Measurements from ENCODE around the gene NOB1. TPM values are rescaled to one million over a fixed set of nuclear protein-coding genes. Genes with fewer than 3 reads are reported as not detected.

The NOB1 gene
- polyA plus RNA-seq, 2 of the 4 experiments (the other 2 are of a cell fraction) = 123 to 134 TPM

- DNase-seq (ENCODE audit: low read depth in 1 of 2, low spot score in 1 of 2) (no peak), FAIRE-seq (no peak), ATAC-seq (no peak)
- TF ChIP-seq USF2 (IDR thresholded peaks at IDR 0.05) = no peak
- no peak for TF ChIP-seq ZFP36 (IDR thresholded peaks at IDR 0.05; ENCODE audit: borderline replicate concordance, partially characterized antibody)
- TF ChIP-seq TP53 (CRISPR knock-in tag; IDR thresholded peaks at IDR 0.05) = no peak
- WGBS (ENCODE audit: missing lambda C conversion rate) = 87% methylated on average over 6 of the region's 6 CpGs
- Histone ChIP-seq H3K4me3 (no peak overlapping the region), H3K4me1 (no peaks in the 10 kb centered on the region), H3K4me2 (no peak overlapping the region), H3K9me3 (no peaks in the 10 kb centered on the region), H3K27ac (no peak overlapping the region)
- POLR2A ChIA-PET = no interaction called here
- CTCF ChIA-PET = interaction anchor here (0.6 to 8.4 kb wide), 3 partner anchors 12 to 1028 kb away, joined by 3 to 53 read pairs (median 4); no protein-coding TSS in a partner anchor
These were observed 29.9 kb upstream of the NOB1 start for GRCh38 chr16:69784586-69784985.

GRCh38 chr16:69781118-69781517 lies 26.4 kb upstream of the NOB1 start:
- Histone ChIP-seq H3K9me3 (peaks cover 2% of the 10 kb centered on the region; the same call in 1 of the 3 replicates), H3K4me2 (no peak overlapping the region), H3K4me3 (no peak overlapping the region), H3K27ac (no peak overlapping the region), H3K4me1 (no peaks in the 10 kb centered on the region)
- TF ChIP-seq ZSCAN20 (CRISPR knock-in tag; IDR thresholded peaks at IDR 0.05) (no peak), ZFP36 (IDR thresholded peaks at IDR 0.05; ENCODE audit: borderline replicate concordance, partially characterized antibody) (no peak), BCL3 (IDR thresholded peaks at IDR 0.05) (no peak), CTCF (IDR thresholded peaks at IDR 0.05) (no peak), POLR2A (IDR thresholded peaks at IDR 0.05; ENCODE audit: low read length) (no peak), USF2 (IDR thresholded peaks at IDR 0.05) (no peak)
- POLR2A ChIA-PET = no interaction called here
- no peak for ATAC-seq
- no peak for FAIRE-seq
- no peak for DNase-seq (ENCODE audit: low read depth in 1 of 2, low spot score in 1 of 2)
- CTCF ChIA-PET = interaction anchor here (8.4 kb wide), 1 partner anchor 15 kb away, joined by 53 read pairs; no protein-coding TSS in a partner anchor
- WGBS (ENCODE audit: missing lambda C conversion rate) = 91% methylated on average over 3 of the region's 3 CpGs

- 93% methylated on average over 2 of the region's 2 CpGs for WGBS (ENCODE audit: missing lambda C conversion rate)
- ChIA-PET CTCF (no interaction called here), POLR2A (no interaction called here)
- no peaks in the 10 kb centered on the region for H3K4me1 ChIP-seq
- no peak overlapping the region for H3K27ac ChIP-seq
- ATAC-seq (no peak), DNase-seq (ENCODE audit: low read depth in 1 of 2, low spot score in 1 of 2) (no peak), FAIRE-seq (no peak)
- H3K4me2 ChIP-seq = no peak overlapping the region
- no peak overlapping the region for H3K4me3 ChIP-seq
- H3K9me3 ChIP-seq = peaks cover 7% of the 10 kb centered on the region; the same call in 1 of the 3 replicates
- TF ChIP-seq EHMT2 (IDR thresholded peaks at IDR 0.05; ENCODE audit: low read depth) (no peak), KDM1A (IDR thresholded peaks at IDR 0.05; ENCODE audit: low read depth) (no peak), E2F6 (IDR thresholded peaks at IDR 0.05; ENCODE audit: borderline replicate concordance, low read depth) (no peak), GATA3 (IDR thresholded peaks at IDR 0.05; ENCODE audit: borderline replicate concordance) (no peak), HOXB13 (CRISPR knock-in tag; IDR thresholded peaks at IDR 0.05; ENCODE audit: low read depth) (no peak)
These were observed 25.0 kb upstream of the NOB1 start for GRCh38 chr16:69779724-69780123.

GRCh38 chr16:69775563-69775962 lies 20.8 kb upstream of the NOB1 start:
- ATAC-seq (no peak), FAIRE-seq (no peak), DNase-seq (ENCODE audit: low read depth in 1 of 2, low spot score in 1 of 2) (no peak)
- no peak overlapping the region for H3K4me3 ChIP-seq
- H3K4me1 ChIP-seq = 0 out of 3 replicates have a peak, but pooled peaks cover 3% of the 10 kb centered on the region
- H3K9me3 ChIP-seq = peaks cover 7% of the 10 kb centered on the region; the same call in 1 of the 3 replicates
- no peak overlapping the region for H3K27ac ChIP-seq
- CTCF ChIA-PET = interaction anchor here (1.1 kb wide), 1 partner anchor 380 kb away, joined by 3 read pairs; no protein-coding TSS in a partner anchor
- no peak overlapping the region for H3K4me2 ChIP-seq
- POLR2A ChIA-PET = no interaction called here
- TF ChIP-seq ESRRA (IDR thresholded peaks at IDR 0.05; ENCODE audit: borderline replicate concordance, low read length) (no peak), EHF (CRISPR knock-in tag; IDR thresholded peaks at IDR 0.05) (no peak), KDM1A (IDR thresholded peaks at IDR 0.05; ENCODE audit: low read depth) (no peak), JUN (IDR thresholded peaks at IDR 0.05) (no peak), ATOH8 (CRISPR knock-in tag; IDR thresholded peaks at IDR 0.05; ENCODE audit: low read depth) (no peak), MAZ (IDR thresholded peaks at IDR 0.05; ENCODE audit: borderline replicate concordance, low read depth, low read length) (no peak), POLR2AphosphoS2 (conservative IDR thresholded peaks at IDR 0.05; ENCODE audit: low read length) (no peak), CHD4 (IDR thresholded peaks at IDR 0.05; ENCODE audit: borderline replicate concordance) (no peak), ZNF302 (CRISPR knock-in tag; IDR thresholded peaks at IDR 0.05) (no peak), MYC (IDR thresholded peaks at IDR 0.05; ENCODE audit: borderline replicate concordance, low read length) (no peak), ELK1 (IDR thresholded peaks at IDR 0.05; ENCODE audit: low read depth, low read length) (no peak)
